GM12872 (cell line): ENCODE data around the gene TMEM11.

Experiments used
- CTCF ChIP-seq: IDR thresholded peaks from 3 replicates; pipeline ENCODE4 v1.5.1; 2011; ENCODE audit warnings: low read depth, mild to moderate bottlenecking, low read length, moderate library complexity; ENCODE audit not compliant: insufficient read depth

Gene TMEM11

DNA sequence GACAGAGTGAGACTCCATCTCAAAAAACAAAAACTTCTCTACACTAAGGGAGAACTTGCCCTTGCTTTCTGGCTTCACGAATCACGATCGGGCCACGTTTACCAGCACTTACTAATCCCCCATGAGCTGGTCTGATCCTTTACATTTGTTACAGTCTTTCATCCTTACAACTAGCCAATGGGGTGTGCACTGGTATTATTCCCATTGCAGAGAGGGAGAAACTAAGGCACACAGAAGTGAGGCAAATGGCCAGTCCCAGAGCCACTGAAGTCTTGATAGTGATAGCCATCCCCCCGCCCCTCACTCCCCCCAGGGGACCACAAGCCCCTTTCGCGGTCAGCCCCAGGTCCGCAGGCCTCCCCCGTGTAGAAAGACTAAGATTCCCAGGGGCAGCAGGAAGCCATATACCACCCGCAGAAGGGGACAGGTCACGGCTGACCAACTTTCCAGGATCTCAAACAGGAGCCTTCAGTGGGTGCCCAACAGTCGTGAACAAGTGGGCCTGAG, 38.4 kb upstream of the TMEM11 start:
- no peak for TF ChIP-seq CTCF

- TF ChIP-seq CTCF: no peak
These were observed 37.5 kb upstream of the TMEM11 start for GRCh38 chr17:21251337-21252010.

DNA sequence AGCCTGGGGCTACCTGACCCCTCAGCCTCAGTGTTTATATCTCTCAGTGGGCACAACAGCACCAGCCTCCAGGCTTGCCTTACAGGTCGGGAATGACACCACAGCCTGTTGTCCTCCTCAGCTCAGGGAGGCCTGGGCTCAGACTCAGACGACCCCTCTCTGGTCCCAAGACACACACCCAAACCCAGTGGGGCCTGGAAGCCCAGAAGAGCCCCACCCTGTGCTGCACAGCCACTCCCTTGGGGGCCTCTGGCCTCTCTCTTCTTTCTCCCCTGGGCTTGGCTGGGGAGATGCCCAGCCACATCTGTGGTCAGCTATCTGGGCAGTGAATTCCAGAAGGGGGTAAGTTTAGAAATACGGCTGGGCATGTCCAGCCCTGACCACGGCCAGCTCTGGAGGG, 36.9 kb upstream of the TMEM11 start:
- no peak for TF ChIP-seq CTCF

DNA sequence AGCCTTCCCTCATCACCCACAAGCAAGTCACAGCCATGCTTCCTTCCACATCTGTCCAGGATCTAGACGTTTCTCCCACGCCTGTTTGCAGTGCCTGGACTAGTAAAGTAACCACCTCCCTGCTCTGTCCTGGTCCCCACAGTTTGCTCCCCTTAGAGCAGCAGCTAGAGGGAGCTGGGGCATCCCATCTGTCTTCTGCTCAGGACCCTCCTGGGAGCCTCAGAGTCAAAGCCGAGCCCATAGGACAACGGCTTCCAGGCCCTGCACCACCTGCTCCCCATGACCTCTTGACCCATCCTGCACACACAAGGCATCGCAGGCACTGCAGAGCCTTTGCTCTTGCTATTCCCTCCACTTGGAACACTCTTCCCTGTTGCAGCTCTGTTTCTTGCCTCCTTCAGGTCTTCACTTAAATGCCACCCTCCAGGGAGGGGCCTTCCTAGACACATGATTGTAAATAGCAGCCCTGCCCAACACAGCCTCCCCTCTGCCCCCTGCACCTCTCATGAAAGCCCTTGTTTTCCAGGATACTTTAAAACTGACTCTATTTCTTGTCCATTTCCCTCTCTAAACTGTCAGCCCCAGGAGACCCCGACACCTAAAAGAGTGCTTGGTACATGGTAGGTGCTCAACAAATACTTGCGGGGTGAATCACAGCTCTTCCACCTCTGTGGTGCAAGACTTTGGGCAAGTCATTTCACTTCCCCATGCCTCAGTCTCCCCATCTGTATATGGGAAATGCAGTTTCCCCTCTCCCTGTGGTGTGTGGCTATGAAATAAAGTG, 36.2 kb upstream of the TMEM11 start:
- no peak for TF ChIP-seq CTCF

DNA sequence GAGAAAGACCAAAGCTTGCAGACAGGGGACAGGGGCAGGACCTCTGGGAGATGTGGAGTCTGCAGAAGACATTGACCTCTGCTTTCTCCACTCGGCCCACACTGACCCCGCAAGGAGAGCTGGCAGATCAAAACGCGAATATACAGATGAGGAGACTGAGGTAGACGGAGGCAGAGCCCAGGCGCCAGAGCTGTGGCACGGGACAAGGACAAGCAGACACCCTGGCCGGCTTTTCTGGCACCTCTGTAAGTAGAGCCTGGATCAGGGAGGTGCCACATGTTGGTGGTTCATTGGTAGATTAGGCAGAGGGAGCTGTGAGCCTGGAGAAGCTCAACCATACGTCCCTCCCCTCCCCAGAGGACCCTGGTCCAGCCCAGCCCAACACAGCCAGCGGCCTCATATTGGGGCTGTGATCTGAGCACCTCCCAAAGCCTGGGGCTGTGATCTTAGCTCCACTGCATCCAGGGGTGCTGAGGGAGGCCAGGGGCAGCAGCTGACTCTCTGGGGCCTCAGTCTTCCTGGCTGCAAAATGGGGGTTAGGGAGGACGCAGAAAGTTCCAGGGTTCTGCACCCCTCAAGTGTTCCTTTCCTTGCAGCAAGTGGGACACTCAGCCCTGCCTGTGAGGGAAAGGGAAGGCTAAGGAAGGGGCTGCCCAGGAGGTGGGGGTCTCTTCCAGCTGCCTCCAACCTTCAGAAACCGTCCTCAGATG, 35.3 kb upstream of the TMEM11 start:
- TF ChIP-seq CTCF: no peak

DNA sequence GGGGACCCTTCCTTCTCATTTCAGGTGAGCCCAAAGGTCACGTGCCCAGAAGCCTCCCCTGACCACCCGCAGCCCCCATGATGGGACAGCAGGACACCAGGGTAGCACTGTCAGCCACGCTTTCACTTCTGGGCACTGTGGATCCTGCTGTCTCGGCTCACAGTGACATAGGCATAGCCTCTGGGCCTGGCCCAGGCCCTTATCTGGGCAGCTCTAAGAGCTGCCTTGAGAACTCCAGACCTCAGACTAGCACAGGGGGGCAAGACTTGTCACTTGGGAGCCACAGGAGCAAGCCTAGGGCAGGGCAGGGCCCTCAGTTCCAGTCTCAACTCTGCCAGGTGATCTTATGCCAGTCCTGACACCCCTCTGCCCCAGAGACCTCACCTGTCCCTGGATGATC, 34.5 kb upstream of the TMEM11 start:
- no peak for TF ChIP-seq CTCF
